Suprapubic skin (tissue), 4 donors: ENCODE measurements around the gene FGF12. TPM values are rescaled to one million over a fixed set of nuclear protein-coding genes. Genes with fewer than 3 reads are reported as not detected.

Source experiments
- DNase-seq, 2 donors: peaks; one replicate each; pipeline ENCODE4 v3.0.0-alpha.2; 2019; ENCODE audit warnings: low spot score in 2 of 2
- H3K27ac ChIP-seq: fragments of 200-600 bp; sonication (generic); one replicate; pipeline ENCODE4 v1.5.1; 2019
- H3K27me3 ChIP-seq: fragments of 200-600 bp; sonication (generic); one replicate; pipeline ENCODE4 v1.5.1; 2019
- H3K36me3 ChIP-seq: fragments of 200-600 bp; sonication (generic); one replicate; pipeline ENCODE4 v1.5.1; 2019
- H3K4me1 ChIP-seq: fragments of 200-600 bp; sonication (generic); one replicate; pipeline ENCODE4 v1.5.1; 2019
- H3K4me3 ChIP-seq: fragments of 200-600 bp; sonication (generic); one replicate; pipeline ENCODE4 v1.5.1; 2019; ENCODE audit warnings: mild to moderate bottlenecking
- H3K9me3 ChIP-seq: fragments of 200-600 bp; sonication (generic); one replicate; pipeline ENCODE4 v1.5.1; 2019
- EP300 ChIP-seq: sonication (generic); formaldehyde crosslinking; IDR thresholded peaks from one replicate; pipeline ENCODE4 v1.6.1; 2017; ENCODE audit warnings: antibody characterized with exemption
- POLR2A ChIP-seq, 2 donors: fragments of 450-650 bp; IDR thresholded peaks; one replicate each; pipeline ENCODE4 v1.6.1; 2017; ENCODE audit warnings: antibody characterized with exemption in 2 of 2, mild to moderate bottlenecking in 2 of 2, moderate library complexity in 2 of 2
- POLR2AphosphoS5 ChIP-seq, 3 donors: sonication (generic); formaldehyde crosslinking; IDR thresholded peaks; one replicate each; pipeline ENCODE4 v1.6.1; 2017; ENCODE audit warnings: antibody characterized with exemption in 3 of 3
- WGBS: methylation state at CpG from one replicate; pipeline ENCODE4 v1.1.5; 2018; 5-methylcytosine and 5-hydroxymethylcytosine counted together
- total RNA-seq, 4 donors: library from RNA; depleted of rRNA; stranded (reverse); fragments of >200 nt; gene quantifications; one replicate each; pipeline ENCODE4 v1.1.0, GENCODE V29; 2016
- TF ChIP-seq, protein P1 (sequence below), 2 donors: fragments of 200-600 bp in 1 of 2; fragments of 450-650 bp in 1 of 2; sonication (generic) in 1 of 2; IDR thresholded peaks; one replicate each; pipeline ENCODE4 v1.5.1; 2016 to 2019; ENCODE audit warnings: antibody characterized with exemption in 2 of 2, mild to moderate bottlenecking in 1 of 2, moderate library complexity in 1 of 2

Gene FGF12
- total RNA-seq, 4 donors from 2014 or later: 1.5 to 3.6 (median 1.6) TPM

DNA sequence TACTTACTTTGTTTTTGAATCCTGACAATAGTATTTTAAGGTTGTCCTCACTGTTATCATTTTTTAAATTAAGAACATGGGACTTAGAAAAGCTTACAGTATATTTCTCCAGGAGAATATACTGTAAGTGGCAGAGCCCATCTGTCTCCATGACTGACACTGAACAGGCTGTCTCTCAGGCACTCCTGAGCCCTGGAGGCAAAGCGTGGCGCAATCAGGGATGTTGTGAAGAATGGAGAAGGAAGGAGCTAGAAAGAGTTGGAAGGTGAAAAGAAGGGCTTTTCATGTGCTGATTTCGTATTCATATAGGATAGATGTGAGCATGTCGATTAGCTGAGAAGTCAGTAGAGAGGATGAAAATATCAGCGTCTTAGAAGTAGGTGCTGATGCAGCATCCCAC is 41.5 kb downstream of the FGF12 start:
- Histone ChIP-seq H3K27me3 (no peaks in the 10 kb centered on the region), H3K4me3 (no peak overlapping the region), H3K9me3 (no peaks in the 10 kb centered on the region), H3K27ac (no peak overlapping the region), H3K36me3 (no peaks in the 10 kb centered on the region), H3K4me1 (no peaks in the 10 kb centered on the region)
- no peak for TF ChIP-seq POLR2AphosphoS5 (IDR thresholded peaks at IDR 0.05)
- no peak for TF ChIP-seq EP300
- TF ChIP-seq, protein P1, sequence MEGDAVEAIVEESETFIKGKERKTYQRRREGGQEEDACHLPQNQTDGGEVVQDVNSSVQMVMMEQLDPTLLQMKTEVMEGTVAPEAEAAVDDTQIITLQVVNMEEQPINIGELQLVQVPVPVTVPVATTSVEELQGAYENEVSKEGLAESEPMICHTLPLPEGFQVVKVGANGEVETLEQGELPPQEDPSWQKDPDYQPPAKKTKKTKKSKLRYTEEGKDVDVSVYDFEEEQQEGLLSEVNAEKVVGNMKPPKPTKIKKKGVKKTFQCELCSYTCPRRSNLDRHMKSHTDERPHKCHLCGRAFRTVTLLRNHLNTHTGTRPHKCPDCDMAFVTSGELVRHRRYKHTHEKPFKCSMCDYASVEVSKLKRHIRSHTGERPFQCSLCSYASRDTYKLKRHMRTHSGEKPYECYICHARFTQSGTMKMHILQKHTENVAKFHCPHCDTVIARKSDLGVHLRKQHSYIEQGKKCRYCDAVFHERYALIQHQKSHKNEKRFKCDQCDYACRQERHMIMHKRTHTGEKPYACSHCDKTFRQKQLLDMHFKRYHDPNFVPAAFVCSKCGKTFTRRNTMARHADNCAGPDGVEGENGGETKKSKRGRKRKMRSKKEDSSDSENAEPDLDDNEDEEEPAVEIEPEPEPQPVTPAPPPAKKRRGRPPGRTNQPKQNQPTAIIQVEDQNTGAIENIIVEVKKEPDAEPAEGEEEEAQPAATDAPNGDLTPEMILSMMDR (IDR thresholded peaks at IDR 0.05): no peak
- no peak for TF ChIP-seq POLR2A (IDR thresholded peaks at IDR 0.05)
- no peak for DNase-seq
- 59% methylated on average over 5 of the region's 5 CpGs for WGBS

DNA sequence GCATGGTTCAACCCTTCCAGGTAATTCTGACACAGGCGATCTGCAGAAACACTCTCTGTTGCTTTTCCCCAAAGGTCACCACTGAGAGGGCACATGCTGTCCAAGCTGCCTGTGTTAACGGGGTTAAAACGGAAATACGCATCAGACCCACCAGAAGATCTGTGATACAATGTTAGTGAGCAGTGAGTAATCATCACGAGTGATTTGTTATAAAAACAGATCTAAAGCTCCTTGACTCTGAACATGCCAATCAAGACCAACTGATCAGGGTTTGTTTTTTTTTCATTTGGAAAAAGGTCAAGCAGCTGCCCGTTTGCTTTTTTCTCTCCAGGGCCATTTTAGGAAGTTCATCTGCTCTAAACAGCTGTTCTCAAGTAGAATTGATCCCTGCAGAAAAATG is 43.2 kb downstream of the FGF12 start:
- H3K9me3 ChIP-seq: no peaks in the 10 kb centered on the region
- H3K4me3 ChIP-seq: no peak overlapping the region
- no peaks in the 10 kb centered on the region for H3K27me3 ChIP-seq
- TF ChIP-seq, protein P1 (IDR thresholded peaks at IDR 0.05): no peak
- TF ChIP-seq EP300 (no peak), POLR2A (IDR thresholded peaks at IDR 0.05) (no peak), POLR2AphosphoS5 (IDR thresholded peaks at IDR 0.05) (no peak)
- WGBS: 71% methylated on average over 6 of the region's 6 CpGs
- H3K36me3 ChIP-seq: no peaks in the 10 kb centered on the region
- DNase-seq: no peak
- H3K27ac ChIP-seq: no peak overlapping the region
- no peaks in the 10 kb centered on the region for H3K4me1 ChIP-seq

DNA sequence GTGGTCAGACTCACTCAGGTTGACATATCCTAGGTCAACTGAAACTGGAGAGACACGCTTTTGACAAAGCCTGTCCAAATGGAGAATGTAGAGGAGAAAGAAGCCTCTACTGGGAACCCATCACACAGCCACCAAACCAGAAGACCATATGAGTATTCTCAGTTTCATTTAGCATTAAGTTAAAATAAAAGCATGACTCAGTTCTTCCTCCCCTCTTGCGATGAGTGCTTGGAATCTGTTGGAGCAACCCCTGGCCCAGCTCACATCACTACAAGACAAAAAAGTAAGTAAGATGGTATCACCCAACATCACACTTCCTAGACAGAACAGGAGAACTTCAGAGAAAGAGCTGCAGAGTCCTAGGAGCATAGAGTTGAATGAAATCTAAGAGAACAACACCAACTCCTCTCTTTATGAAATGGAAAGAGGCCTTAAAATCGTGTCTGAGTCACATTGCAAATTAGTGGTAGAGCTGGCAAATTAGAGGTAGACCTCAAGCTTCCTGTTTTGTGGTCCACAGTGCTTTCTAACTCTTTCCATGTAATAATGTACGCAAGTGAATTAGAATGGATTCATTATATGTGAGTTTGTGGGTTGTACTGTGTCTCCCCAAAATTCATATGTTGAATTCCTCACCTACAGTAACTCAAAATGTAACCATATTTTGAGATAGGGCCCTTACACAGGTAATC is 51.2 kb downstream of the FGF12 start:
- Histone ChIP-seq H3K27me3 (no peaks in the 10 kb centered on the region), H3K27ac (no peak overlapping the region), H3K36me3 (no peaks in the 10 kb centered on the region), H3K4me3 (no peak overlapping the region), H3K9me3 (no peaks in the 10 kb centered on the region), H3K4me1 (no peaks in the 10 kb centered on the region)
- TF ChIP-seq EP300 (no peak), POLR2A (IDR thresholded peaks at IDR 0.05) (no peak), POLR2AphosphoS5 (IDR thresholded peaks at IDR 0.05) (no peak)
- TF ChIP-seq, protein P1 (IDR thresholded peaks at IDR 0.05): no peak
- WGBS: 66% methylated on average over 4 of the region's 4 CpGs
- DNase-seq: no peak

DNA sequence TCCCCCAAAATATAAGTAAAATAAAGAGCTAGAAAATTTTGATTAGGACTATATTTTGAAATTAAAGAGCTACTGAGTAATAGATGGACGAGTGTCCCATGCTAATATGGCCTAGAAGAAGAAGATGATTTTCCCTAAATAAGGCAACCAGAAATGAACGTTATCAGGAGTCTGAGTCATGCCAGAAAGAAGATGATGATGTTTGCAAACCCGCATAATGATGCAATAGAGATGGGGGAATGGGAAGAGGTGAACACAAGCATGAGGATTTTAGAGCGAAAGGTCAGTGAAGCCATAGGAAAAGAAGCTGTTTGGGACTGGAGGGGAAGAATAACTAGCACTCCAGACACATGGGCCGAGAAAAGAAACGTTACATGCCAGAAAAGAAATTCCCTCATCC is 71.7 kb downstream of the FGF12 start:
- WGBS: 71% methylated on average over 6 of the region's 6 CpGs
- H3K36me3 ChIP-seq: no peaks in the 10 kb centered on the region
- TF ChIP-seq POLR2A (IDR thresholded peaks at IDR 0.05) (no peak), EP300 (no peak), POLR2AphosphoS5 (IDR thresholded peaks at IDR 0.05) (no peak)
- TF ChIP-seq, protein P1 (IDR thresholded peaks at IDR 0.05): no peak

DNA sequence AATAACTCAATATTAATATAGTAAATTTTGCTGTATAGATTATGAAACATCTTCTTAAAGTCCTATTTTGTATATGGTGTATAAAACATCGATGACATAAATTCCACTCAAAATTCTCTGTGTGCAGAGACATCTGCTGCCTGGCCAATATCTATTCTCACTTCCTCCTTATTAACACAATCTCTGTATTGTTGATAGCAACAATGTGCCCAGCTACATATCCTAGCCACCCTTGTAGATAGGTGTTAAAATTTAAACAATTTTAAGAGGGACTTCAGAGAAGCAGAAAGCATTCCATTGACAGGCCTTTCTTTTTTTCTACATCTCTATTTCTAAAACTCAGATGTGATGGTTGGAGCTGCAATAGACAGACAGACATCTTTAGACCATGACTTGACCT is 72.3 kb downstream of the FGF12 start:
- no peaks in the 10 kb centered on the region for H3K27me3 ChIP-seq
- no peaks in the 10 kb centered on the region for H3K4me1 ChIP-seq
- no peaks in the 10 kb centered on the region for H3K9me3 ChIP-seq
- DNase-seq: no peak
- WGBS: 85% methylated on average over 1 of the region's 1 CpG
- H3K4me3 ChIP-seq: no peak overlapping the region
- no peaks in the 10 kb centered on the region for H3K36me3 ChIP-seq
- TF ChIP-seq POLR2AphosphoS5 (IDR thresholded peaks at IDR 0.05) (no peak), POLR2A (IDR thresholded peaks at IDR 0.05) (no peak)
- TF ChIP-seq, protein P1 (IDR thresholded peaks at IDR 0.05): no peak
- no peak overlapping the region for H3K27ac ChIP-seq

More for the DNA sequence above, 71.7 kb downstream of the FGF12 start:
- no peak for DNase-seq
- H3K27me3 ChIP-seq: no peaks in the 10 kb centered on the region
- H3K4me3 ChIP-seq: no peak overlapping the region
- H3K27ac ChIP-seq: no peak overlapping the region
- no peaks in the 10 kb centered on the region for H3K9me3 ChIP-seq
- H3K4me1 ChIP-seq: no peaks in the 10 kb centered on the region
